Urothelium cell line (cell line): ENCODE data around the gene DCP2.
A peak's percentile ranks its signal among the peaks of the same experiment; 100 is the strongest.

Experiments used
- DNase-seq: peaks from one replicate; pipeline ENCODE4 v3.0.0; 2011; ENCODE audit warnings: low spot score, mixed read lengths
- FAIRE-seq: peaks from 2 replicates; lab custom pipeline; 2011; peaks lifted over from hg19 to GRCh38; lab: Jason Lieb, UNC

Gene DCP2

DNA sequence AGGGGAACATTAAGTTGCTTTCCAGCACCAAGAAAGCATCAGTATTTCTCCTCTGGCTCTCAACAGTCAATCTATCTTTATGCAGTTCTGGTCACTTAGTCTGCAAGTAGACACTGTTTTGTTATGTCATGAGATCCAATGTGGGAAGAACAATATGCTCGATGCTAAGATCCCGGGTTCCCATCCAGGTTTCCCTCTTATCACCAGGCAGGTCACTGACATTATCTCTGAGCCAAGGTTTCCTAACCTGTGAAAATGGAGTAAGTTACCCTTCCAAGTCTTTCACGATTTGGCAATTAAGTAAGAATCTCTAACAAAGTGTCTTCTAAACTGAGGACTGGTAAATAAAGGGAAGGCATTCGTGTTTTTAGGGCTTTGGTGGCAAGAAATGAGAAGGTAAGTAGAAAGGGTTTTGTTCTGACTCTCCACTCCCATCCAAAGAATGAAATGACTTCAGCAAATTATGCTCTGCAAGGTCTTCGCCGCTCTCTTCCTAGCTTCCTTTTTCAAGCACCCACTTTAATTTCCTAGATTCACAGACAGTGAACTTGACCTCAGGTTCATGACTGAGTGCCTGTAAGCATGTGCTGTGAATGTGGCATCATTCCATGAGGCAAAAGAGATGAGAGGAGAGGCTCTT lies 86.4 kb downstream of the DCP2 start:
- DNase-seq, result no peak
- no peak for FAIRE-seq

GRCh38 chr5:113063927-113064326 lies 87.3 kb downstream of the DCP2 start:
- FAIRE-seq (peak; percentile 5), DNase-seq (no peak)

DNA sequence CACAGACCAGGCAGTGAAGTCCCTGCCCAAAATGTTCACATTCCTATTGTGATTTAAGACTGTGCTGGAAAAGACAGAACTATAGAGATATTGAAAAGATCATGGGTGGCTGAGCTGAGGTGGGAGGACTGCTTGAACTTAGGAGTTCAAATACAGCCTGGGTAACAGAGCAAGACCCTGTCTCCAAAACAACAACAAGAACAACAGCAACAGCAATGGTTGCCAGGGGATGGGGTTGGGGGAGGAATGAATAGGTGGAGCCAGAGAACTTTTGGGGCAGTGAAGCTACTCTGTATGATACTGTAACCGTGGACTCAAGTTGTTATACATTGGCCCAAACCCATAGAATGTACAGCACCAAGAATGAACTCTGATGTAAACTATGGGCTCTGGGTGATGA lies 88.2 kb downstream of the DCP2 start:
- DNase-seq (no peak), FAIRE-seq (no peak)

DNA sequence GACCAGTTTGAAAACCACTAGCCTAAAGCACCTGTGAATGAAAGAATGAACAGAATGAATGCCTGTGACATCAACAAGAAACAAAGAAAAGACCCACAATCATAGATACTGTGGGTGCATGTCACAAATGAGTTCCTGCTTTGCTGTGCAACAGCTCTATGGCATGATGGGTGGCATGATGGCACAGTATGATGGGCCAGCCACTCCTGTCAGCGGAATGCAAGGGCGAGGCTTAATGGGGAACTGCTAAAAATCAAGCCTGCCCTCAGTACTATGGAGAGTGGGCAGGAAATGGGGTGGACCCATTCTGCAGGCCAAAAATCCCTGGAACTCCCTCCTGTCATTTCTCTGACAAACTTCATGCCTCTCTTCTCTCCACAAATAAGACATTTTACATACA lies 89.0 kb downstream of the DCP2 start:
- DNase-seq (no peak), FAIRE-seq (no peak)

- DNase-seq (no peak), FAIRE-seq (no peak)
Measured at GRCh38 chr5:113067635-113068344, 91.2 kb downstream of the DCP2 start.

DNA sequence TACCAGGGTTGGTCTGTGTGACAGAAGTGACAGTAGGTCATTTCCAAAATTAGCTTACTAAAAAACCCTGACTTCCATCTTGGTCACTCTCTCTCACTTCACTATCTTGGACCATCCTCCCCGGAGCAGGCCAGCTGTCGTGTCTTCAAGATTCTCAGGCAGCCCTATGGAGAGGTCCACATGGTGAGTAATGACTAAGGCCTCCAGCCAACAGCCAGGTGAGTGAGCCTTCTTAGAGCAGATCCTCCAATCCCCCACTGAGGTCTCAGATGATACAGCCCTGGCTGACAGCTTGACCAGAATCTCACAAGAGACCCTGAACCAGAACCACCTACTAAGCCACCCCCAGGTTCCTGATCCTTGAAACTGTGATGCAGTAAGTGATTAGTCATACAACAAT lies 92.0 kb downstream of the DCP2 start:
- FAIRE-seq (no peak), DNase-seq (no peak)
